Vagina (tissue), 2 donors: ENCODE results near the gene ARHGAP32. TPM values are rescaled to one million over a fixed set of nuclear protein-coding genes. Genes with fewer than 3 reads are reported as not detected.

Experiments used
- DNase-seq, 2 donors: peaks; one replicate each; pipeline ENCODE4 v3.0.0-alpha.2; 2017; ENCODE audit errors: extremely low spot score in 2 of 2
- H3K27ac ChIP-seq: fragments of 200-600 bp; sonication (generic); one replicate; pipeline ENCODE4 v1.5.1; 2019
- H3K27me3 ChIP-seq: fragments of 200-600 bp; sonication (generic); one replicate; pipeline ENCODE4 v1.5.1; 2019
- H3K36me3 ChIP-seq, 2 donors: fragments of 200-600 bp; sonication (generic); one replicate each; pipeline ENCODE4 v1.5.1; 2017 to 2019
- H3K4me1 ChIP-seq: fragments of 200-600 bp; sonication (generic); one replicate; pipeline ENCODE4 v1.5.1; 2019
- H3K4me3 ChIP-seq, 2 donors: fragments of 200-600 bp; sonication (generic); 1 replicate in 1 of 2; 2 replicates in 1 of 2; pipeline ENCODE4 v1.5.1; 2016 to 2019
- H3K9me3 ChIP-seq: fragments of 200-600 bp; sonication (generic); one replicate; pipeline ENCODE4 v1.5.1; 2019
- CTCF ChIP-seq, 3 experiments: fragments of 450-650 bp in 2 of 3; fragments of 200-600 bp in 1 of 3; sonication (generic) in 1 of 3; IDR thresholded peaks; one replicate each; pipeline ENCODE4 v1.5.1; 2017 to 2019; ENCODE audit warnings: antibody characterized with exemption in 3 of 3, mild to moderate bottlenecking in 2 of 3, moderate library complexity in 2 of 3
- POLR2A ChIP-seq, 2 donors: fragments of 450-650 bp; IDR thresholded peaks; one replicate each; pipeline ENCODE4 v1.6.1; 2017; ENCODE audit warnings: antibody characterized with exemption in 2 of 2, mild to moderate bottlenecking in 2 of 2, moderate library complexity in 2 of 2
- POLR2AphosphoS5 ChIP-seq, 2 donors: sonication (generic); formaldehyde crosslinking; IDR thresholded peaks; one replicate each; pipeline ENCODE4 v1.9.0; 2017; ENCODE audit warnings: antibody characterized with exemption in 2 of 2, mild to moderate bottlenecking in 2 of 2, low read depth in 1 of 2; ENCODE audit not compliant: insufficient read depth in 1 of 2
- intact Hi-C: fragments of 100-400 bp; cut with DNase I; formaldehyde crosslinking; loops from one replicate; pipeline ENCODE4 v1.15.1; 2023
- small RNA-seq: library from RNA; depleted of rRNA; stranded (forward); fragments of <200 nt; gene quantifications from one replicate; pipeline ENCODE3, GENCODE V24; 2016
- total RNA-seq: library from RNA; depleted of rRNA; stranded (reverse); fragments of >200 nt; gene quantifications from one replicate; pipeline ENCODE4 v1.2.3, GENCODE V29; 2016

Gene ARHGAP32
- total RNA-seq, 1 donor from 2014 or later: 42.0 TPM

GRCh38 chr11:128916681-128917080 is 275.4 kb downstream of the ARHGAP32 start:
- intact Hi-C loops: no loop called here
- Histone ChIP-seq H3K36me3 (no peaks in the 10 kb centered on the region), H3K27me3 (no peaks in the 10 kb centered on the region)

GRCh38 chr11:128916037-128916572 is 276.0 kb downstream of the ARHGAP32 start:
- intact Hi-C loops: no loop called here
- no peak for DNase-seq
- no peak overlapping the region for H3K27ac ChIP-seq
- no peaks in the 10 kb centered on the region for H3K9me3 ChIP-seq
- H3K27me3 ChIP-seq: no peaks in the 10 kb centered on the region
- peaks cover 6% of the 10 kb centered on the region for H3K4me1 ChIP-seq
- TF ChIP-seq POLR2AphosphoS5 (IDR thresholded peaks at IDR 0.05; ENCODE audit: insufficient read depth in 1 of 2, low read depth in 1 of 2): no peak
- TF ChIP-seq POLR2A (IDR thresholded peaks at IDR 0.05): no peak
- no peak for TF ChIP-seq CTCF (IDR thresholded peaks at IDR 0.05)
- H3K4me3 ChIP-seq: no peak overlapping the region
- H3K36me3 ChIP-seq: no peaks in the 10 kb centered on the region

More at GRCh38 chr11:128916681-128917080, 275.4 kb downstream of the ARHGAP32 start:
- Histone ChIP-seq H3K27ac (no peak overlapping the region), H3K4me1 (peaks cover 6% of the 10 kb centered on the region), H3K4me3 (no peak overlapping the region), H3K9me3 (no peaks in the 10 kb centered on the region)
- no peak for DNase-seq
- TF ChIP-seq POLR2AphosphoS5 (IDR thresholded peaks at IDR 0.05; ENCODE audit: insufficient read depth in 1 of 2, low read depth in 1 of 2) (no peak), CTCF (IDR thresholded peaks at IDR 0.05) (no peak), POLR2A (IDR thresholded peaks at IDR 0.05) (no peak)

- Histone ChIP-seq H3K36me3 (no peaks in the 10 kb centered on the region), H3K9me3 (no peaks in the 10 kb centered on the region), H3K4me3 (no peak overlapping the region), H3K4me1 (peaks cover 6% of the 10 kb centered on the region), H3K27me3 (no peaks in the 10 kb centered on the region), H3K27ac (no peak overlapping the region)
- TF ChIP-seq CTCF (IDR thresholded peaks at IDR 0.05) (no peak), POLR2AphosphoS5 (IDR thresholded peaks at IDR 0.05; ENCODE audit: insufficient read depth in 1 of 2, low read depth in 1 of 2) (no peak), POLR2A (IDR thresholded peaks at IDR 0.05) (no peak)
- intact Hi-C loops: no loop called here
- no peak for DNase-seq
Observed at GRCh38 chr11:128915149-128915521, 277.0 kb downstream of the ARHGAP32 start.

Small RNA genes within 50 kb of the gene (small RNA-seq; reads per million reads assigned to genes)
- gene RF00019 (not detected), gene RNU6-874P (not detected), gene RNU6-876P (not detected)

Other genes starting within 250 kb of the ARHGAP32 start
- 3.7 TPM for gene TP53AIP1, start 249.5 kb downstream of the ARHGAP32 start, total RNA-seq
- 25.3 TPM for gene BARX2, start 183.5 kb upstream of the ARHGAP32 start, total RNA-seq